ENCODE measurements around the gene SGCD.

DNA sequence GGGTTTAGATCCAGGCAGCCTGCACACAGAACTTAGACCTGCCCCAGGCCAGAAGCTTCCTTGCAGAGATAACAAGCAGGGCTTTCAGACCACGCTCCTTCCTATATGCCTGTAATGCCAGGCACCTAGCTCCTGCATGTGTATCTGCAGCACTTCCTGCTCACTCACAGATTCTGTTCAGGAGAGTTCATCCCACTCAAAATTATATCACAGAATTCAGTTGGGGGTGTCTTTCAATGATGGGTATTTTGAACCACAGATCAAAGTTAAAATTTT is 105.8 kb downstream of the SGCD start:
- TF ChIP-seq, protein P1, sequence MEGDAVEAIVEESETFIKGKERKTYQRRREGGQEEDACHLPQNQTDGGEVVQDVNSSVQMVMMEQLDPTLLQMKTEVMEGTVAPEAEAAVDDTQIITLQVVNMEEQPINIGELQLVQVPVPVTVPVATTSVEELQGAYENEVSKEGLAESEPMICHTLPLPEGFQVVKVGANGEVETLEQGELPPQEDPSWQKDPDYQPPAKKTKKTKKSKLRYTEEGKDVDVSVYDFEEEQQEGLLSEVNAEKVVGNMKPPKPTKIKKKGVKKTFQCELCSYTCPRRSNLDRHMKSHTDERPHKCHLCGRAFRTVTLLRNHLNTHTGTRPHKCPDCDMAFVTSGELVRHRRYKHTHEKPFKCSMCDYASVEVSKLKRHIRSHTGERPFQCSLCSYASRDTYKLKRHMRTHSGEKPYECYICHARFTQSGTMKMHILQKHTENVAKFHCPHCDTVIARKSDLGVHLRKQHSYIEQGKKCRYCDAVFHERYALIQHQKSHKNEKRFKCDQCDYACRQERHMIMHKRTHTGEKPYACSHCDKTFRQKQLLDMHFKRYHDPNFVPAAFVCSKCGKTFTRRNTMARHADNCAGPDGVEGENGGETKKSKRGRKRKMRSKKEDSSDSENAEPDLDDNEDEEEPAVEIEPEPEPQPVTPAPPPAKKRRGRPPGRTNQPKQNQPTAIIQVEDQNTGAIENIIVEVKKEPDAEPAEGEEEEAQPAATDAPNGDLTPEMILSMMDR (conservative IDR thresholded peaks at IDR 0.05; ENCODE audit: low read length), result no peak
- TF ChIP-seq EZH2phosphoT487 (IDR thresholded peaks at IDR 0.05; ENCODE audit: borderline replicate concordance, low read depth, low read length), result no peak

Measured in OCI-LY7 (cell line).